GM19240 (cell line): Measurements from ENCODE around the gene NCBP2L.
"Not testable (repeated sequence)": the region's sequence is repeated elsewhere in the genome, so short reads cannot be mapped to it uniquely, and the experiment has no call there.

Source experiments
- DNase-seq: peaks from one replicate; pipeline ENCODE4 v3.0.0; 2011; ENCODE audit warnings: low spot score; ENCODE audit not compliant: insufficient read length

The NCBP2L gene

DNA sequence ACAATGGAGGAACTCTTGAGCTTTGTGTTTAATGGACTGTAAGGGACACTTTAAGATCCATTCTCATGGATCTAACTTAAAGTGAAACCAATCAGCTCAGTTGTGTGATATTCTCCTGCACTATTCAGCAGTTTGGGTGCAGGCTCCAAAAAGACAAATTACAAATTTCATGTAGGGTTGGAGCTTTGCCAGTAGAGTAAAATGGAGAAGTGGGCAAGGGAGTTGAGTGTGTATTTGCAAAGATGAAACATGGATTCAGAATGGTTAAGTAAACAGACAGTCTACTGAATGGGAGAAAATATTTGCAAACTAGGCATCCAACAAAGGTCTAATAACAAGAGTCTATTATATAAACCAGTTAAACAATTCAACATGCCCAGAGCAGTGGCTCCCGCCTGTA, 26.9 kb downstream of the NCBP2L start:
- DNase-seq, result no peak

DNA sequence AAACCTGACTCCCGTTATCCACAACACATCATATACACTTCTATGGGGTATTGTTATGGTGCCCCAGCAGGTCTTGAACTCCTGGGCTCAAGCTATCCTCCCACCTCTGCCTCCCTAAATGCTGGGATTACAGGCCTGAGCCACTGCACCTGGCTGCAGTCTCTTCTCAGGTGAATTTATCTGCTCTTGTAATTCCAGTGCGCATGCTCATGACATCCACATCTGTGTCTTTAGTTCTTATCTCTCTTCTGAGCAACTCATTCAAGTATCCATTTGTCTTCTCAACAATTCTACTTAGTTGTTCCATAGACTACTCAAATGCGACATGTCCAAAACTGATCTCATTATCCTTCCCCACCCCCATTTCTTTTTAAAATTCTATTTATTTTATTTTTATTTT, 27.6 kb downstream of the NCBP2L start:
- no peak for DNase-seq

DNA sequence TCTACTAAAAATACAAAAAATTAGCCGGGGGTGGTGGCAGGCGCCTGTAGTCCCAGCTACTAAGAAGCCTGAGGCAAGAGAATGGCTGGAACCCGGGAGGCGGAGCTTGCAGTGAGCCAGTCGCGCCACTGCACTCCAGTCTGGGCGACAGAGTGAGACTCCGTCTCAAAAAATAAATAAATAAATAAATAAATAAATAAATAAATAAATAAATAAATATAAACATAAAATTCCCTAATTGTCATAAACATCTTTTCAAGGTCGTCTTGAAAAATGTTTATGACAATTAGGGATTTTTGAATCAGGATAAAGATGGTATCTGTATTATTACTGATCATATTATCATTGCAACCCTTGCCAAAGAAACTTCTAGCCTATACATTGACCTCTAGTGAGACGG, 32.5 kb downstream of the NCBP2L start:
- DNase-seq, result not testable (repeated sequence)

DNA sequence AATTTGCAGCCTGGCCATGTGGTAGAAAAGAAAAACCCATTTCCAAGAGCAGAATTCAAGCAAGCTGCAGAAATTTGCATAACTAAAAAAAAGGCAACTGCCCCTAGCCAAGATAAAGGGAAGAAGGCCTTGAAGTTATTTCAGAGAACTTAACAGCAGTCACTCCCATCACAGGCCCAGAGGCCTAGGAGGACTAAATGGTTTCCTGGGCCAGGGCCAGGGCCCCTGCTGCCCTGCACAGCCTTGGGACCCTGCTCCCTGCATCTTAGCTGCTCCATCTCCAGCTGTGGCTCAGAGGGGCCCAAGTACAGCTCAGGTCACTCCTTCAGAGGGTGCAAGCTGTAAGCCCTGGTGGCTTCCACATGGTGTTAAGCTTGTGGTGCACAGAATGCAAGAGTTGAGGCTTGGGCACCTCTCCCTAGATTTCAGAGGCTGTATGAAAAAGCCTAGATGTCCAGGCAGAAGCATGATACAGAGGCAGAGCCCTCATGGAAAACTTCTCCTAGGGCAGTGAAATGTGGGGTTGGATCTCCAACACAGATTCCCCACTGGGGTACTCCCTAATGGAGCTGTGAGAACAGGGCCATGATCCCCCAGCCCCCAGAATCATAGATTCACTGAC, 41.5 kb downstream of the NCBP2L start:
- no peak for DNase-seq

DNA sequence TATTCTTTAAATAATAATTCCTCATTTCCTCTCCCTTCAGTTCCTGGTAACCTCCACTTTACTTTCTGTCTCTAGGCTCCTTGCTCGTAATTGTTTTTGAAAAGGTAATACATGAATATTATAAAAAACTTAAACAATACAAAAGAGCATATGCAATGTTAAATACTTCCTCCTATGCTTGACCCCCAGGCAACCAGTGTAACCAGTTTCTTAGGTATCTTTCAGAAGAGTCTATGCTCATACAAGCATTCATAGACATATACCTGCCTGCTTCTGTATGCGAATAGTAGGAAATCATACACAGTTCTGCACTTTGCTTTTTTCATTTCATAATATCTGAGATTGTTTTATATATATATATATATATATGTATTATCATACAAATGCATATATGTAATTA, 45.5 kb downstream of the NCBP2L start:
- DNase-seq, result no peak

DNA sequence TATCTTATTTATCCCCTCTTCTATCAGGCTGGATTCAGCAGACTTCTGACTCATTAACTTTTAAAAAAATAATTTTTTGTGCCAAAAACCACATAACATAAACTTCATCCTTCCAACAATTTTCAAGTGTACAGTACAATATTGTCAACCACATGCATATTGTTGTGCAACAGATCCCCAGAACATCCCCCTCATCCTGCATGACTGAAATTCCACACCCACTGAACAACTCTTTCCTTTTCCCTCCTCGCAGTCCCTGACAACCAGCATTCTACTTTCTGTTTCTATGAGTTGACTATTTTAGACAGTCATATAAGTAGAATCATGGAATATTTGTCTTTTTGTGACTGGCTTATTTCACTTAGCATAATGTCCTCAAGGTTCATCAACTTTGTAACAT, 45.9 kb downstream of the NCBP2L start:
- DNase-seq, result no peak

DNA sequence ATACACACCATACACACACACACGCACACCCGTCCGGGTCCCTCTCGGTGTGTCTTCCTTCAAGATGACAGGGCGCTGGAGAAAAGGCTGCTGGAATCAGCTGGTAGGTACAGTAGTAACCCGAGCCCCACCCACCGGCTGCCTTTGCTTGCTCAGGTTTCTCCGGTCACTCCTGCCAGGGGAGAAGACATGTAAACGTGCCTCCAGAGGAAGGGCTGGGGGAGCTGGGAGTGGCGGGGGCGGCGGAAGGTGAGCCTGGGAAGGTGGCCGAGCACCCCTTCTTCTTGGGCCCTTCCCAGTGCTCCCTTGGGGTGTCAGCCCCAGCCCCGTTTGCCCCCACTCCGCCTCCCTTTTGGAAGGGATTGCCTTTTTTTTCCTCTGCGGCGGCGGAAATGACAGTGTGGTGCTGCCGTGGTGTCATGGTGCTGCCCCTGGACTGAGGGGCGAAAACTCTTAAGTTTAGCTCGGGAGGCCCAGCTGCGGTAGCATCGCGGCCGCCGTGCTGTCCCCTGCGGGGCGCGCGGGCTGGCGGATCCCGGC, 48.2 kb downstream of the NCBP2L start, which contains the start of gene MID2:
TSS of gene MID2 (plus strand) at position 169 of the 540 bp plus-strand sequence. CDS start 561 bp downstream, outside the sequence.
- no peak for DNase-seq

DNA sequence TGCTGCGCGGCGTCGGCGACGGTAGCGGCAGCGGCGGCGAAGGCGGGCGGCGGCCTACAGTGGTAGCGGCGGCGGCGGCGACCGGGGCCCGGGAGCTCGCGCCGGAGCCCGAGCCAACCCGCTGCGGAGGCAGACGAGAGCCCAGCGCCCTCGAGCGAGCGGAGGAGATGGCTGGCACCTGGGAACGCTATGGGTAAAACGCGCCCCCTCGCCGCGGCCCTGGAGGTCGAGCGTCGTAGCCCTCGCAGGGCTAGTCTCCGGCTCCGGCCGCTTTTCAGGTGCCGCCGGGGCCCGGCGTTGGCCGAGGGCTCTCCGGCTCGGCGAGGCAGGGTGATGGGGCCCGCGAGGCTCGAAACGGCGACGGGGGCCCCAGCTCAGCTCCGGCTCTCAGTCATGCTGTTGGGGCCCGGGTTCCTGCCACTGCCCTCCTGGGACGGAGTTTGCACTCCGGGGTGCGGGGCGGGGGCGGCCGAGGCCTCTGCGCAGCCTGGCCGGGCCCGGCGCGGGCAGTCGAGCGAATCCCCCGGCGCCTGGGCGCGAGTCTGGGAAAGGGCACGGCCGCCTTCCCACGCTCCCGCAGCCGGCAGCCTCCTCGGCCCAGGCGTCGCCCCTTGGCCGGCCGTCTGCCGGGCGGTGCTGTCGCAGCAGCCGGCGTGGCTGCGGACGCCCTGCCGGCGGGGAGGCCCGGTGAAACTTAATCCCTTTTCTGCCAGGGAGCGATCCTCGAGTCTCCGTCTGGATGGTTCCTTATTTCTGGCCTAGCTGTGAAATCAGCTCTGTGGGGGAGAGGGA, 48.9 kb downstream of the NCBP2L start:
- no peak for DNase-seq

DNA sequence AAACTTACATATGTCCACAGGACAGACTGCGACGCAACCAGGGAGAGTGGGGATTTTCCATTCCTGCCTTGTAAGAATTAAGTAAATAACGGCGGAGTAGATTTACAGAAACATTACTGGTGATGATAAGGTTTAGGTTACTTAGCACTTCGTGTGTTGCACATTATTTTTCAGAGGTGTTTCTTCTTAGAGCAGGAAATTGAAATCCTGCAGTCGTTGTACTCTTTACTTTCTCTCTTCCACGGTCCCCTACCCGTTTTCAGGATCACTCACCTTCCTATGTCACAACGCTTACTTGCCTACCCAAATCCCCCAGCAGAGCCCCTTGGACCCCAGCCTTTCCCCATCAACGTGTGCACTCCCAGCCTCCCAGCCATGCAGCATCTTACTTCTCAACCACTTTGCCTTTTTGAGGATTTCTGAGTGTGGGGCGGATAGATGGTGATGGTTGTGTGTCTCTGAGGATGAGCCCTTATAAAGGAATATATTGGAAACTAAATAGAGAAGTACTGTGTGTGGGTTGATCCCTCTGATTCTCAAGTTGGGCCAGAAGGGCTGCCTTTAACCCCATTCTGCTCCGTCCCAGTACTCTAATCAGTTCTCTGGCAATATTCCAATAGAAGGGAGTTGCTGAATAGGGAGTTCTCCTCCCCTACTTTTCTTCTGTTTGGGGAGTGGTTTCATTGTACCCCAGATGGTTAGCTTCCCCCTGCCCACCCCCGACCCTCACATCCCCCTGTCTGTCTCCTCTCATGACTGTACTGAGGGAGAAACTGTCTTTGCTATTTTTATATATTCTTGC, 49.7 kb downstream of the NCBP2L start:
- no peak for DNase-seq

DNA sequence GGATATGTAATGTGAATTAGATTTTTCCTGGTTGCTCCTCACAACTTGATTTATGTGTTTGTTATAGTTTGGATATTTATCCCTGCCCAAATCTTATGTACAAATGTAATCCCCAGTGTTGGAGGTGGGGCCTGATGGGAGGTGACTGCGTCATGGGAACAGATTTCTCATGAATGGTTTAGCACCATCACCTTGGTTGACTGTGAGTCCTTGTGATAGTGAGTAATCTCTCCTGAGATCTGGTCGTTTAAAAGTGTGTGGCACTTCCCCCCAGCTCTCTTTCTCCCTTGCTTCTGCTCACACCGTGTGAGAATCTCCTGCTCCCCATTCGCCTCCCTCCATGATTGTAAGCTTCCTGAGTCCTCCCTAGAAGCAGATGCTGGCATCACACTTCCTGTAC, 50.3 kb downstream of the NCBP2L start:
- DNase-seq, result no peak

DNA sequence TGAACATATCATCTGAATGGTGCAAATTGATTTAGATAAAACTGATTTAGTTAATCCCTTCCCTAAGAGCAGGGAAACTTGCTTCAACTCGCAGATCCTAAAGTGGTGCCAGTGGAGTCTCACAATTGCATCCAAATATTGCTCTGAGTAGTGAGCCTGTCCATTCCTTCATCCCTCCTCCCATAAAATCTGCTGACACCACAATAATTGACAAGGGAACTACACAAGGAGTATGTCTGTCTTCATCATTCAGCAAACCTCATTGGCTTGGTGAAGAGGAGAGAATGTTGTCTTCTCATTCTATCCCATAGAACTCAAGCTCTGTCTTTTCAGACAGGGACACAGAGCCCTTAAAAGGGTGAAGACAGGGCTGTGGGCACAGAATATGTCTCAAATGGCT, 52.3 kb downstream of the NCBP2L start:
- DNase-seq, result no peak

DNA sequence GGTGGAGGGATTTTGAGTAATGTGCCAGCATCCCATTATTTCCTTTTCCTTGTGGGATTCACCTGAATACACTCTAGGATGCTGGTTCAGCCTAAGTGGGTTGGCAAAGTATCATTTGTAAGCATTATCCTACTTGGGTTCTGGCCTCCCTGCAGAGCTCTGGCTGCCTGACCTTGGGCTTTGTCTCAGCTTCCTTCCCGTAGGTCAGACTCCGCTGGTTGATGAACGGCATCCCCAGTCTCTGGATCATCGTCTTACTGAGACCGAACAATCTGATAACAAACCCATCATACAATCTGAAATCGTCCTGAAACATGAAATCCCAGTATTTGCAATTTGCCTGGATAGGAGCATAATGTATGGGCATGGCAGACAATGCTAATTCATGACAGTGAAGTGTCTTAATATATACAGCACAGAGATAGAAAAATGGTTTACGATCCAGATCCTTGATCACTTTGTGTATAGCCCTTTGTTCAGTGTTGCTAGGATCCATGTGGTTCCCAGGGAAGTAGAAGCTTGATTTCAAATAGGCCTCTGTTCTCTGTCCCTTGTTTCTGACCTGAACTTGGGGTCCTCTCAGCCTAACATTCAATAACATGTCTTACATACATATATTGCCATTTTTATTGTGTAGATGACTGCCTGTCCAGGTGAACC, 53.7 kb downstream of the NCBP2L start:
- no peak for DNase-seq

DNA sequence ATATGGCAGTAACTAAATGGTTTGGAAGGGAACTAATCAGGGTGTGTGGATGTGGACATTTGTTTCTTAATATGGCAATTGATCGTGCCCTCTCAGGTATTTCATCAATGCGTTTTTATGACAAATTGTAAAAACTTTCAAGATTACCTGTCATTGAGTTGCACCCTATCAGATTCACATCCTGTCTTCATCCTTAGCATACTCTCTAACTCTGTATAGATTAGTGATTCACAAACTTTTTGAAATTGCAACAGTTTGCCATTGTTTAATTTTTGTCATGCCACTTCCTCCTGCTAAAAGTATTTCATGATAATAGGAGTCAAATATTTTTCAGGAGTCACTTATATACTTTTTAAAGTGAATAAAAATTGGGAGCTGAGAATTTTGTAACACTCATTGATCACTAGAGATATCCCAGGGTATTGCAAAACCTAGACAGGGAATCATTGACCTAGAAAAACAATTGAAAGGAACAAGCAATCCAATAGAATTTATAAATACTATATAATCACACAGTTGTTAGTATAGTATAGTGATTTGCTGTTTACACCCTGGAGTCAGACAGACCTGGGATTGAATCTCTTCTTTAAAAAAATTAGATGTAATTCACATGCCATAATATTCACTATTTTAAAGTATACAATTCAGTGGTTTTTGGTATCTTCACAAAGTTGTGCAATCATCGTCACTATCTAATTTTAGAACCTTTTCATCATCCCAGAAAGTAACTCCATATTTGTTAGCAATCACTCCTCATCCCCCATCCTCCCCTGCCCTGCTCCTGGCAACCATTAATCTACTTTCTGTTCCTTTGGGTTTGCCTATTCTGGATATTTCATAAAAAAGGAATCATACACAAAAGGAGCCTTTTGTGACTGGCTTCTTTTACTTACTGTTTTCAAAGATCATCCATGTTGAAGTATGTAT, 57.0 kb downstream of the NCBP2L start:
- no peak for DNase-seq

DNA sequence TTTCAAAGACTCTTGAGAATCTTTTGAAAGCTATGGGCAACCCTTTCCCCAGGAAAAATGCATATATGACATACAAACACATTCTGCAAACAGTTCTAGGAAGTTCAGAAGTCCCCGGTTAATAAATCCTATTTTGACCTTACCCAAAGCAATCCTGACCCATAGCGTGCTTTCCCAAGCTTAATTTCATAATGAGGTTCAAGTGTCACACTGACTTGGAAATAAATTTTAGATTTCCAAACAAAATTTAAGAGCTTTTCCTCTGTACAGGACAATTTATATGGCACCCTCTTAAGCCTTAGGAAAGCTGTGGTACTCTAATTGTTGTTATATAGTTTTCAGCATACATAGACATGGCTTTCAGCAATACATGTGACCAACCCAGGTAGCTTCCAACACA, 59.4 kb downstream of the NCBP2L start:
- no peak for DNase-seq

DNA sequence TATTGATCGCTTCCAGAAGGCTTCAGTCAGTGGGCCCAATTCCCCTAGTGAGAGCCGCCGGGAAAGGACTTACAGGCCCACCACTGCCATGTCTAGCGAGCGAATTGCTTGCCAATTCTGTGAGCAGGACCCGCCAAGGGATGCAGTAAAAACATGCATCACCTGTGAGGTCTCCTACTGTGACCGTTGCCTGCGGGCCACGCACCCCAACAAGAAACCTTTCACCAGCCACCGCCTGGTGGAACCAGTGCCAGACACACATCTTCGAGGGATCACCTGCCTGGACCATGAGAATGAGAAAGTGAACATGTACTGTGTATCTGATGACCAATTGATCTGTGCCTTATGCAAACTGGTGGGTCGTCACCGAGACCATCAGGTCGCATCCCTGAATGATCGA, 63.4 kb downstream of the NCBP2L start:
- no peak for DNase-seq

DNA sequence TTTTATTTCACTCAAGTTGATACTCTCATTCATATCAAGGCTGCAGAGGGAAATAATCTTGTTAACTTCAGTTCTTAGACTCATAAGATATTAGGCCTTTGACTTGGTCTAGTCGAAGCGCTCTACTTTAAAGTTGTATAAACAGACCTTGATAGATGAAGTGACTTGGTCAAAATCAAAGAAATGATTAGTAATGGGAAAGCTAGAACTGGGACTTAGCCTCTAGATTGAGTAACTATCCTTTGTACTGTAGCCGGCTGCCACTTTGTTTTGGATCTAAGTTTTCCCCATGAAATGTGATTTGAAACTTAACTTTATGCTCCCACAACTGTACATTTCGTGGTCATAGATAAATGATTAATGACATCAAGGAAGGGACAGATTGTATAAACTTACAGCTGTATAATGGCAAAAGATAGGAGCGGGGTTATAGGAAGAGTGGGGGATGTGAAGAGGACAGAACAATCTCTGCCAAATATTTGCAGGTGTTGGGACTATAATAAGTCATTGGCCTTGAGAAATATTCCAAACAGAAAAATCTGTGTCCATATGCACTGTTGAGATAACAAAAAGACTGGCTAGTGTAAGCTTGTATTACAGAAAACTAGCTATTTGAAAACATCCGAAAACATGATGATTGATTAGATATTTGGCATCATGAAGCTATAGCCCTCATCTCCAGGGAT, 65.3 kb downstream of the NCBP2L start:
- DNase-seq, result no peak
